Cardiac septum (tissue), 1 donor: Measurements from ENCODE around the gene HK3. TPM values are rescaled to one million over a fixed set of nuclear protein-coding genes. Genes with fewer than 3 reads are reported as not detected.

Experiments
- DNase-seq: peaks from one replicate; pipeline ENCODE4 v3.0.0-alpha.2; 2020; ENCODE audit warnings: low spot score
- intact Hi-C: fragments of 100-400 bp; cut with DNase I; formaldehyde crosslinking; loops from one replicate; pipeline ENCODE4 v1.14.0; 2022
- total RNA-seq: library from RNA; stranded (reverse); fragmentation: NEBNext Ultra II Directional; extraction: Animal tissue kit (Norgen Biotek cat#: 25700); gene quantifications from one replicate; pipeline ENCODE4 v1.2.1, GENCODE V29; 2021
- donor health status: DM: no; HTN: no; CAD: no.

Gene HK3
- total RNA-seq, 1 donor from 2014 or later: 4.3 TPM

- intact Hi-C loops: no loop called here
- peak; percentile 49 for DNase-seq
These were observed 11.8 kb downstream of the HK3 start for GRCh38 chr5:176887252-176887849.

- DNase-seq: peak; percentile 47
These were observed 12.6 kb downstream of the HK3 start for GRCh38 chr5:176886336-176887251.

GRCh38 chr5:176884571-176884890 is 14.6 kb downstream of the HK3 start:
- DNase-seq: no peak
- intact Hi-C loops: no loop called here

More at GRCh38 chr5:176886336-176887251, 12.6 kb downstream of the HK3 start:
- intact Hi-C loops: no loop called here

- intact Hi-C loops: no loop called here
- DNase-seq: no peak
These were observed 15.2 kb downstream of the HK3 start for GRCh38 chr5:176883700-176884570.

GRCh38 chr5:176882567-176882903 is 16.6 kb downstream of the HK3 start:
- DNase-seq: no peak
- intact Hi-C loops: no loop called here

GRCh38 chr5:176881816-176882566 is 17.2 kb downstream of the HK3 start:
- intact Hi-C loops: no loop called here
- DNase-seq: no peak

- no peak for DNase-seq
- intact Hi-C loops: no loop called here
These were observed 18.0 kb downstream of the HK3 start for GRCh38 chr5:176881021-176881749.

GRCh38 chr5:176880366-176881020 is 18.7 kb downstream of the HK3 start:
- intact Hi-C loops: no loop called here
- no peak for DNase-seq

- DNase-seq: no peak
- intact Hi-C loops: no loop called here
These were observed 19.3 kb downstream of the HK3 start for GRCh38 chr5:176879663-176880361.

GRCh38 chr5:176878906-176879662 is 20.1 kb downstream of the HK3 start:
- no peak for DNase-seq
- intact Hi-C loops: no loop called here

GRCh38 chr5:176878463-176878862 is 20.7 kb downstream of the HK3 start:
- intact Hi-C loops: no loop called here
- no peak for DNase-seq

GRCh38 chr5:176877793-176878331 is 21.3 kb downstream of the HK3 start:
- no peak for DNase-seq
- intact Hi-C loops: no loop called here

GRCh38 chr5:176876506-176877431 is 22.4 kb downstream of the HK3 start:
- no peak for DNase-seq
- intact Hi-C loops: no loop called here

- intact Hi-C loops: no loop called here
- DNase-seq: no peak
These were observed 23.2 kb downstream of the HK3 start for GRCh38 chr5:176875783-176876505.

GRCh38 chr5:176875014-176875550 is 24.1 kb downstream of the HK3 start:
- intact Hi-C loops: no loop called here
- DNase-seq: no peak
